ENCODE measurements around the gene KBTBD12.

The KBTBD12 gene

DNA sequence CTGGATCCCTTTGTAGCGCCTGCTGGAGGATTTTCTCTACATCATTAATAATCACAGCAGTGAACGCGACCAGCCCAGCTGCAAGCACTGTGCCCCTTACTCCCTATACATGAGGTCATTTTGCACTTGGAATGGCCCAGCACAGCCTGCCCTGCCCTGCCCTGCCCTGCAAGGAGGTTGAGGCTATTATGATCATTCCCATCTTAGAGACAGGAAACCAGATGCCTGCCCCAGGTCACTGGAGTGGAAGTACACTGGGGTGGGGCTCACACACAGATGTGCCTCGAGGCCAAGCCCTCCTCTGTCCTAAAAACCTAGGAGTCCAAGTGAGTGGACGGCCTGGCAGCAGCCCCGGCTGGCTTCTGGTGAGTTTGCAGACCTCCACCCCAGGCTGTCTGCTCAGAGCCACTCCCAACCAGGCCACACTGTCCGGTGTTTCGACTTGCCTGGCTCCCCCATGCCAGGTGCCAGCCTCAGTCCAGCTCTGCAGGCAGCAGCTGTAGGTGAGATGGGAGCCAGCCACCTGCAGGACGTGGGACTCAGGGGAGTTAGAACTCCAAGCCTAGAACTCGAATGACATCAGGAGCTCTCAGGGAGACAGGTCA is 106.8 kb downstream of the KBTBD12 start:
- no peak for DNase-seq

DNA sequence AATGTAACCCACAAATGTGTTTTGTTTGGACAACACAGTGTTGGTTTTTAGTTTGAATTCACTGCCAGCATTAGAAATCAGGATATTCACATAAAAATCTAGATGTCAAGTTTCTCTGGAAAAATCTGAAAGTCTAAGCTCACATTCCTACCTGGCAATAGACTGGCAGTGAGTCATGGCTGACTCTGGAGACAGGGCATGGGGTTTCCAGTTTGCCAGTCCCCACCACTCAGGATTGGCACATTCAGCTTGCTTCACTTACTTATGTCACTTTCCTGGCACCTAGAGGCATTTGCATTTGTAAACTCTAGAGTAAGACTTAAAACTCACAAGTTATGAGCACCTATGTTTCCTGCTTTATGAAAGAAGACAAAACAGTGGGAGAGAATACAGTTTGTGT is 118.1 kb downstream of the KBTBD12 start:
- no peak for DNase-seq

DNA sequence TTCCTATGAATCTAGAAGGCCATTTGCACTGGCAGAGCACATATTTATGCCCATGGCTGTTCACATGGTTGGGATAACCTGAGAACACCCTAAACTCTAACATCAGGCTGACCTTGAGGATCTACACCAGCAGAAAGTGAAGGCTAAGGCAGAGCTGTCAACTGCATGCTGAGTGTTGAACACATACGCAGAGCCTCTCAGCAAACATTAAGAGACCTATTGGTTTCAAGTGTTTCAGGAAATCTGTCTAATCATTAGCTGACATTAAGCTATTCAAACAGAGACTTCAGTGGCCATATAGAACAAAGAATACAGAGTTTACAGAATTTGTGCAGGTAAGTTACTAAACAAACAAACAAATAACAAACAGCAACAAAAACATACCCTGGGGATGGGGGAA is 121.1 kb downstream of the KBTBD12 start:
- DNase-seq: no peak

All from hematopoietic multipotent progenitor cell treated with erythropoietin and hydrocortisone succinate and interleukin-3 and kit ligand, for 8 days (in vitro differentiated cells).